ENCODE data around the gene HOXB3.

DNA sequence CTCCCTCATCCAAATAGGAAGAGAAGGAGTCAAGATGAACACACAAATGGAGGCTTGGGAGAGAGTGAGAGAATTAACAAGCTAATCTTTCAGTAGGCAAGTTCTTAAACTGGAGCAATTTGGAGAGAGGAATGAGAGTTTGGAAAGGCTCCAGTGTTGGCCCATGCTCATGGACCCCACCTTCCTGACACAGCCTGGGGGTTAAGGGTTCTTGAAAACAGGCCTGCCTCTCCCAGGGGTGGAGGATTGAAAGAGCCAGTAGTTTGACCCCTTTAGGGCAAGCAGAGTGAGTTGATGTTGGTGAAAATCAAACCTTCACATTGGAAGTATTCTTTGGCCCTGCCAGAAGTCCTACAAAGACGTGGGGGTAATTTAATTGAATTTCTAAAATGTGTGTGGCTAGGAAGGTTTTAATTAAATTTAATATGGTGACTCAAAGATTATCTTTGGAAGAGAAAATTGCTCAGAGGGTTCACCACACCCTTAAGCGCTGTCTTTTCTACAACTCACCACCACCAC, 5.8 kb downstream of the HOXB3 start:
- no peak for TF ChIP-seq CTCF (IDR thresholded peaks at IDR 0.05)
- TF ChIP-seq POLR2A (IDR thresholded peaks at IDR 0.05): no peak
